SH-SY5Y (cell line): ENCODE measurements around the gene GRAMD1B.

ENCODE experiments used
- GATA2 ChIP-seq: IDR thresholded peaks from 2 replicates; pipeline ENCODE4 v1.6.1; 2011; ENCODE audit warnings: mild to moderate bottlenecking, low read depth, low read length
- GATA3 ChIP-seq: IDR thresholded peaks from 2 replicates; pipeline ENCODE4 v1.6.1; 2011; ENCODE audit warnings: low read depth, mild to moderate bottlenecking, low read length, moderate library complexity

DNA sequence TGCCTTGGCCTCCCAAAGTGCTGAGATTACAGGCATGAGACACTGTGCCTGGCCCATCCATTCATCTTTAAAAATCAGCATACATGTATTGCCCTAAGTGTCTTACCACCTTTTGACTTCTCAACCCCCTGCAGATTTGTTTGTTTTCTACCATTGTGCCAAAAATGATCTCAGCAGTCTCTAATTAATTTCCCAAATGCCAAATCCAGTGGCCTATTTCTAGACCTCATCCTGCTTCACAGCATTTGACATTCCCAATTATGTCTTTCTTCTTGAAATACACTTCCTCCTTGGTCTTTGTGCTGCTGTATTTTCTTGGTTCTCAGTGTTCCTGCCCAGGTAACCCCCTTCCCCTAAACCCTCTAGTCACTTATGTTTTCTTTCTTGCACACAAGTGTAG, 46.0 kb upstream of the GRAMD1B start:
- no peak for TF ChIP-seq GATA2
- TF ChIP-seq GATA3, result no peak
